Caki2 (cell line): ENCODE data around the gene PIM3. TPM values are rescaled to one million over a fixed set of nuclear protein-coding genes. Genes with fewer than 3 reads are reported as not detected.

Experiments used
- DNase-seq: peaks from one replicate; pipeline ENCODE4 v3.0.0-alpha.2; 2015; ENCODE audit warnings: low read depth
- in situ Hi-C: cut with HindIII; loops from 2 replicates; pipeline ENCODE4 v1.10.0; 2016; ENCODE audit warnings: low sequenced_read_pairs, low pct_unique_long_range_greater_than_20kb, mixed read lengths
- total RNA-seq: library from RNA; depleted of rRNA; stranded (reverse); fragments of >200 nt; shearing (Covaris generic); gene quantifications from 2 replicates; pipeline ENCODE4 v1.2.3, GENCODE V29; 2014; ENCODE audit warnings: low replicate concordance

PIM3 gene
- total RNA-seq, 1 experiment from 2014 or later, result 142 TPM

DNA sequence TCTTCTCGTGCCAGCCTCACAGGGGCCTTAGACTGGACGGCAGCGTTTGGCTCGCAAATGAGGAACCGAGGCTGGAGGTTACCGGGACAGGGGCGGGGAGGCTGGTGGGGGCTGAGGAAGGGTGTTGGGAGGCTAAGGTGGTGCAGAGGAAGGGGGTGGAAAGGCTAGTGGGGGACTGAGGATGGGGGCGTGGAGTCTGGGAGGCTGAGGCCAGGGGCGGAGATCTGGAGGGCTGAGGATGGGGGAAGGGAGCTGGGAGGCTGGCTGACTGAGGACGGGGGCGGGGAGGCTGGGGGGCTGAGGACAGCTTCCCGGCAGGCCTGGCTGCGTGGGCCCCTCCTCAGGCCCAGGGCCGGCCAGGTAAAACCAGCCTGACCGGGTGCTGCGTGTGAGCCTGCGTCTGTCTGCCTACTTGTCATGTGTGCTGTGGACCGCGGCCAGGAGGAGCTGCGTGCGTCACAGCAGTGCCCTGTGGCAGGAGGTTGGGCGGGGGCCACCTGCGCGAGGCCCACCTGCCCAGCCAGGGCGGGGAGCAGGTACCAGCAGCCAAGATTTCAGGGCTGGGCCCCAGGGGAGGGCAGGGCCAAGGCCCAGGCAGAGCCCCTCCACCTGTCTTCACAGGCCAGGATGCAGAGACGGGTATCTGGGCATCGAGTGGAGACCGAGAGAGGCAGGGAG lies 9.4 kb upstream of the PIM3 start:
- DNase-seq, result peak; percentile 67
- in situ Hi-C loops, result no loop called here

DNA sequence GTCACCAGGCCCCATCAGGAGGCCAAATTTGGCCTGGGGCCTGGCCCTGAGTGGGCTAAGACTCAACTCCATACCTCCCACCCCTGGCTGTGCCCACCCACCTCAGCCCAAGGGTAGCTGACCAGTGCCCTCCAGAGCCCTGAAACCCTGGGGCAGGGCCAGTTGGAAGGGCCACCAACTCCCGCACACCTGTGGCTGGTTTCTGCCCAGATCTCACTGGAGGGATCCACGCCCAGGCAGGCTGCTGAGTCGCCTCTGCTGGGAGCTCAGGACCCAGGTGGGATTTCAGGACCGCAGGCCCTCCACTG lies 8.9 kb upstream of the PIM3 start:
- in situ Hi-C loops, result no loop called here
- no peak for DNase-seq

DNA sequence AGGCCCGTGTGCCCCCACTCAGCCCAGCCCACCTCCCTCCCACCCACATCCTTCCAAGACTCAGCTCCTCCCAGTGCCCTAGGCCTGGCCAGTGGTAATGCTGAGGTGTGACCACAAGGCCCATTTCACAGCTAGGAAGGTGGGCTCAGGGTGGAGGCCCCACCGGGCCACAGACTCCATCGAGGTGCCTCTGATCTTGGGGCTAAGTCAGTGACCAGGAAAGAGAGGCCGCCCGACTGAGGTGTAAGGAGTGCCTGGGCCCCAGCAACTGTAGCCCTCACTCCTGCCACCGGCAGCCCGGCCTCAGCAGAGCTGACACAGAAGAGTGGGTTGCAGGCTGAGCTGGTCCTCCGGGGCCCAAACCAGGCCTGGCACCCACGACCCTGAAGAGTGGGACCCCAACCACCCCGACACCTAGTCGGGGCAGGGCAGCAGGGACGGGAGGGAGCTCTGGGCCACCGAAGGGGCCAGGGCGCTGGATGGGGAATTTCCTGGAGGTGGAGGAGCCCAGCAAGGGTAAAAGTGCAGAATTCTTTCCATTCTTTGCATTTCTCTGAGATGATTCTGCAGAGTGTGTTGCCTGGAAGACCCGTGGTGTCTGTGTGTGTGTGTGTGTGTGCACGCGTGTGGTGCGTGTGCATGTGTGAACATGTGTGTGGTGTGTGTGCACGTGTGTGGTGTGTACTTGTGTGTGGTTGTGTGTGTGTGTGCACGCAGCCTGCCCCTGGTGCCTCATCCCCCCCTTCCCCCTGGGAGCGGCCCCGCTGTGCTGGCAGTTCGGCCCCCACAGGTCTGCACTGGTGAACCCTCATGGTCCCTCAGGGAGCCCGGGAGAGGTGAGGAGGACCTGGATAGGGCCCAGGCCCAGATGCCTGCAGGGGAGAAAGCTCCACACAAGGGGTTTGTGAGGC lies 8.3 kb upstream of the PIM3 start:
- in situ Hi-C loops, result no loop called here
- DNase-seq, result peak; percentile 77

DNA sequence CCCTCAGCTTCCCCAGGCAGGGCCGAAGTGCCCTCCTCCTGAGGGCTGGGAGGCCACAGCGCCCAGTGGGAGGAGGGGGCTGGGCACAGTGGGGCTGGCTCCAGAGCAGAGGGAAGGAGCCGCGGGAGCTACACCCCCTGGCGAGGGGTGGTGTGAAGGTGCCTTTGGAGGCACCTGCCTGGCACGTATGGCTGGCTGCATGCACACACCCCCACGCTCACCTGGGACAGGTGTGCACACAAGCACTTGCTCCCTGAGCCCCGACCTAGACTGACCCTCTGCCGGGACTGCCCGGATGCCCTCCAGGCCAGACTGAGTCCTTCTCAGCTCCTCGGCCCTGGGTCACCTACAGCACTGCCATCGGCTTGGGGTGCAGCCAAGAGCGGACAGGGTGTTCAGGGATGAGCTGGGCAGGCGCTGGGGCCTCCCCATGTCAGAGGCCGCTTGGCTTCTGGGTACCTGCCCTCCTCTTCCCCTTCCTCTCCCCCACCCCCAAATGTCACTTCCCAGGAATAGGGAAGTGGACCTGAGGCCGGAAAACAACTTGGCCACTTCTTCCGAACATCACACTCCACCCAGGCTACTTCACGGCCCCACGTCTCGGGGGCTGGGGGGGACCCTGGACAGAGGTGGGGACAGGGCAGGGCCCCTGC lies 7.4 kb upstream of the PIM3 start:
- no peak for DNase-seq
- in situ Hi-C loops, result no loop called here

DNA sequence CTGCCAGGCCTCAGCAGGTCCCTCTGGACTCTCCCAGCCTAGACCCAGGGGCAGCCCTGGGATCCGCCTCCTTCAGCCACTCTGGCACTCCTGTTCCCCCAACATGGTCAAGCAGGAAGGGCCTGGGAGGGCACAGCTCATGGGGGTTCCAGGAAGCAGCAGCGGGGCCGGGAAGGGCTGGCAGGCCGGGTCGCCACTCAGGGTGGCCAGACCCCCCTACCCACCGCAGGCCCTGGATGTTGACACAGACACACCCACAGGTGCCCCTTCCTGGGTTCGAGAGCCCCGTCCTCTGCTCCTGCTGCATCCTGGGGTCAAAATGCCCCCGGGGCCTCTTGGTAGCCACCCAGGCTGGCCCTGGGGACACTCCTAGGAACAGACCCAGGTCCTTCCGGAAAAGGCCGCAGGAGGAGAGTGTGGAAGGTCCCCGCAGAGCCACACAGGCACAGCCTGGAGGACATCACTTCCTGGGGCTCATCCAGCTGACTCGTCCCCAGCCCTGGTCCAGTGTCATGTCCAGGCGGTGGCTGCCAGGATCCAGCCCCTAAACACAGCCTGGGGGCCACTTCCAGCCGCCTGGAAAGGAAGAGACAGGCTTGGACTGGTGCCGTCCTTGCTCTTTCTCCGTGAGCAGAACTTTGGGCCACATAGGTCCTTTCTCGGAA lies 6.8 kb upstream of the PIM3 start:
- DNase-seq, result no peak
- in situ Hi-C loops, result no loop called here

DNA sequence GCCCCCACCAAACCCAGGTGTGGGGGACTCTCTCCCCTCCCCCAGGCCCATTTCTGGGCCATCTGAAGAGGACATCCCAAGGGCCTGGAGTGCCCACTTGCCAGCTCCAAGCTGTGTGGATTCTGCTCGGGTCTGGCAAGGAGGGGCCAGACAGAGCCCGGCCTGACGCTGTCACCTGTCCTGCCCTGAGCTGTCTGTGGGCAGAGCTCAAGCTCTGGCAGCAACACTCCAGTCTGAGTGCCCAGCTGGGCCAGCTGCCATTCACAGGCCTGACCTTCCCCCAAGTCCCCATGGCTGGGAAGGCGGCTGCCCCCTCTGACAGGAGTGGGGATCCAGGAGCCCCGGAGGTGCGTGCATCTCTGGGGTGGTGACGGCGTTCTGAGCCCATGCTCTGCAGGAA lies 6.2 kb upstream of the PIM3 start:
- in situ Hi-C loops, result no loop called here
- no peak for DNase-seq

DNA sequence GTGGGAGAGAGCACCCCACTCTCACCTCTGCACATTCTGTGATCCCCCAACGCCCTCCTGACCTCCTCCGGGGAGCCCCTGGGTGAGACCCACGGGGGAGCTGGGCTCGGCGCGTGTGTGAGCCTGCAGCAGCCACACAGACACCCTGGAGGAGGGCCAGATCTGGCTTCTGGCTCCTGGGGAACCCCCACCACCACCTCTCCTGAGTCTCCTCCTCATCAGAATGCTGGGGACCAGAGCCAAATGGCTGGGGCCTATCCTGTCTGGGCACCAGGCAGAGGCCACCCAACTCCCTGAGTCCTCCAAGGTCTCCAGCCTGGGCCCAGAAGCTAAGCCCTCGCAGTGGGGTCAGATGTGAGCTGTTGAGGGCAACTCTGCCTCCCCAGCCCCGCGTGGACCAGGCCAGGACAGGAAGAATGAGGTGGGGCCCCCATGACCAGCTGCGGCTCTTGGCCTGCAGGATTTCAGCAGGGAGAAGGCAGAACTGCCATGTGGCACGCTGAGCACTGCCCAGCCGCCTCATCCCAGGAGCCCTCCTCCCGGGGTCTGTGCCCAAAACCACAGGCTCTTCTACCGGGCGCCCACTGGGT lies 5.5 kb upstream of the PIM3 start:
- in situ Hi-C loops, result no loop called here

DNA sequence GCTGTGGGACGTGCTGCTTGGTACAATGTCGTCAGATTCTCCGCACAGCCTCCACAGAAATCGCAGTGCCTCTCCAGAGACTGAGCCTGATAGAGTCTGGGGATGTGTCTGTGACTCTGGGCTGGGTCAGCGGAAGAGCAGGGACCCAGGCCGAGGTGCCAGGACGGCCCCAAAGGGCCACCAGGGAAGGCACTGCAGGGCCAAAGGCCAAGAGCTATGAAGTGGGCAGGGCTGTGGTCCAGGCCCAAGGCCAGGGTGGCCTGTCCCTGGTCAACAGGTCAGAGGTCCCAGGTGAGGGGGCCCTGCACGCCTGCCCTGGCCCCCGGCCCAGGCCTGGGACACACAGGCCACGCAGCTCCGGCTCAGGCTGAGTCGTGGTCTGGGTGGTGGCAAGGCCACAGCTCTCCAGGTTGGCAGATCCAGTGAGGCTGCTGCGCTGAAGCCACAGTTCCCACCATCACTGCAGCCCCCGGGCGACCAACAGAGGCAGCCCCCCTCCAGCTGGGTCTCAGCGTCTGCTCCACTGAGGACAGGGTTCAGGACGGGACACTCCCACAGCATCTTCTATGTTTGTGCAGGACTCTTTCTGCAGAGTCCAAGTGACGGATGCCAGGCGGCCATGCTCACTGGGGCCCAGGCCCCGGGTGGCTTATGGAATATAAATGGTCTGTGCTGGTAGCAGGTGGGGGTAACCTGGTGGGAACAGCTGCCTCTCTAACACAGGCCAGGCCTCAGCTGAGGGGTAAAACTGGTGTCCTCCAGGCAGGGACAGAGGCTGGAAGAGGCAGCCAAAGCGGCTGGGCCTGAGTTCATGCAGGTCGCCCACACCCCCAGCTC lies 4.8 kb upstream of the PIM3 start:
- in situ Hi-C loops, result no loop called here
- no peak for DNase-seq

More for the DNA sequence above, 5.5 kb upstream of the PIM3 start:
- no peak for DNase-seq

DNA sequence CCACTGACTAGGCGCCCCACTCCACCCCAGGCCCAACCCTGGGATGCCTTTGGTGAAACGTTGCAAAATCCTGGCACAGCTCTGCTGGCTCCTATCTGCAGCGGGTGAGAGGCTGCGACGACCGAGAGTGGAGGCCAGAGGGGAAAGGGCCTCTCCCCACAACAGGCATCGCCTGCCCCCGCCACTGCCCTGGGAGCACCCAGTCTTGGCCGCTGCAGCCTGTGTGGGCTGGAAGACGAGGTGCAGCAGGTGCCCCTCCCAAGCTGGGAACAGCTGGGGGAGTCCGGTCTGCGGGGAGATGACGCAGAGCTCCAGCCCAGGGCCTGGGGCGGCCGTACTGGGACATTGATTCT lies 4.2 kb upstream of the PIM3 start:
- in situ Hi-C loops, result no loop called here
- no peak for DNase-seq

DNA sequence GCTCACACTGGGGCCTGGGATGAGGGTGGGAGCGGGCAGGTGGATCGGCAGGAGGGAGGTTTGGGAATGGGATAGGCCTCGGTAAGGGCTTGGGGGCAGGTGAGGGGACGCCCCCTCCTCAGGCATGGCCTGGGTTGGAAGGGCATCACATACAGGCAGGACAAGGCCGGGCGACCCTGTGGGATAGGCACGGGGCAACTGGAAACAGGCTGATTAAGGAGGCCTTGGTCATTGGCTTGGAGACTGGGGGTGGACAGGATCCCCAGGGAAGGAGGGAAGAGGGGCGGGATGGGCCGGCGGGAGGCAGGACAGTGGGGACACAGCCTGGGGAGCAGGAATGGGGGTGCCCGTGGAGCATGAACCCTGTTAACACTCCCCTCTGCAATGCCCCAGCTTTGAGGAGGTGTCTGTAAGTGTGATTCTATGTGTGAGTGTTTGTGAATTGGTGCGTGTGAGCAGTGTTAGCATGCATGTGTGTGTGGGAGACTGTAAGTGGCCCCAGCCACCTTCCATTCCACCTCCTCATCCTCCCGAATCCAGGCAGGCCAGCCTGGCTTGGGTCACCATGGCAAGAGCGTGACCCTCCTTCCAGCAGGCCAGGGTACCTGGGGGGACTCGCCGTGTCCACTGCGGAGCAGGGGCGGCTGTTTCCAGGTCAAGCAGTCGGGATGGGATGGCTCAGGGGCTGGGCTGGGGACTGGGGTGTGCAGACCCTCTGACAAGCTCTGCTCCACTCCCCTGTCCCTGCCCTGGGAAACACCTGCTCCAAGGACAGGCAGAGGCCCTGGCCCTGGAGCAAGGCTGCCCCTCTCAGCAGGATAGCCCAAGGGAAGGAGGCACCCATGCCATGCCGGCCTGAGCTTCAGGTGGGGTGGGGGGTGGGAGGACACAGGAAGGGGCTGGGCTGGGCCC lies 3.4 kb upstream of the PIM3 start:
- no peak for DNase-seq
- in situ Hi-C loops, result no loop called here

DNA sequence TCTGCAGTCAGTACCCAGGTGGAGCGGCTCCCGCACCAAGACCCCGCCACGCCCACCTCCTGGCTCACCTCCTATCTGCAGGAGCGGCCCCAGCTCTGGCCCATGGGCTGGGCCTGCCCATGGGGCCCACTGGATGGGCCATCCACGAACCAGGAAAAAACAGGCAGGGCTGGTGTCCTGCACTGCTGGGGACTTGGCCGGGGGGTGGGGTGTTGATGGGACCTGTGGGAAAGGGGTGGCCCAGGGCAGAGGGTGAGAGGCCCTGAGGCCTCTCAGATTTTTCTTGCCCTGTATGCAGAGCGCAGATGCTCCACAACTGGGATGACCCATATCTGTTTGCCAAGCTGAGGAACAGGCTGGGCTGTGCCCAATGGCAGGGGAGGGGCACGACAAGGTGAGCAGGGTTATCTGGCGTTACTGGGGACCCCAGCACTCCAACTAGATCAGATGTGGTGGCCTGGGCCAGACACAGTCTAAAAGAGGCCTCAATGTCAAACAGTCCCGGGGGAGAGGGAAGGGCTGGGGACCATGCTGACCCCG lies 2.7 kb upstream of the PIM3 start:
- no peak for DNase-seq
- in situ Hi-C loops, result no loop called here

DNA sequence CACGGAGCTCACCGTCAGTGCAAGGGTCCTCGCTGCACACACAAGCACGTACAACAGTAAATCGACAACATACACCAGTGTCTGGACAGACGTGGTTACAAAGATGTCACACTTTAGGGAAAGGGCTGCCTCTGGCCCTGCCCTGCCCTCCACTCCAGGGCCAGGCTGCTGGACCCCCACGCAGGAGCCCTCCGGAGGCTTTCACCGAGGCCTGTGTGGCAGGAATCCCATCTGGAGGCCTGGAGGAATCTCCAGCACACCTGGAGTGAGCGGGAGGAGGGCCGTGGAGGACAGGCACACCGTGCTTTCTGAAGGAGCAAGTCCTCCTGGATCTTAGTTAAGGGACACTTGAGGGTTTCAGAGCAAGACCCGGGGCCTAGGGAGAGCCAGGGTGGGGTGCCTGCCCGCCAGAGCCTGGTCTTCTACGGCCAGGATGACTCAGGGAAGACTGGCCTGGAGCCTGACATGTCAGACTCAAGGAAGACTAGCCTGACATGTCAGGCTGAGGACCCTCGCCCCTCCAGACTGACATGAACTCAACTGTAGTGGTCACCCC lies 2.1 kb upstream of the PIM3 start:
- DNase-seq, result no peak
- in situ Hi-C loops, result no loop called here

DNA sequence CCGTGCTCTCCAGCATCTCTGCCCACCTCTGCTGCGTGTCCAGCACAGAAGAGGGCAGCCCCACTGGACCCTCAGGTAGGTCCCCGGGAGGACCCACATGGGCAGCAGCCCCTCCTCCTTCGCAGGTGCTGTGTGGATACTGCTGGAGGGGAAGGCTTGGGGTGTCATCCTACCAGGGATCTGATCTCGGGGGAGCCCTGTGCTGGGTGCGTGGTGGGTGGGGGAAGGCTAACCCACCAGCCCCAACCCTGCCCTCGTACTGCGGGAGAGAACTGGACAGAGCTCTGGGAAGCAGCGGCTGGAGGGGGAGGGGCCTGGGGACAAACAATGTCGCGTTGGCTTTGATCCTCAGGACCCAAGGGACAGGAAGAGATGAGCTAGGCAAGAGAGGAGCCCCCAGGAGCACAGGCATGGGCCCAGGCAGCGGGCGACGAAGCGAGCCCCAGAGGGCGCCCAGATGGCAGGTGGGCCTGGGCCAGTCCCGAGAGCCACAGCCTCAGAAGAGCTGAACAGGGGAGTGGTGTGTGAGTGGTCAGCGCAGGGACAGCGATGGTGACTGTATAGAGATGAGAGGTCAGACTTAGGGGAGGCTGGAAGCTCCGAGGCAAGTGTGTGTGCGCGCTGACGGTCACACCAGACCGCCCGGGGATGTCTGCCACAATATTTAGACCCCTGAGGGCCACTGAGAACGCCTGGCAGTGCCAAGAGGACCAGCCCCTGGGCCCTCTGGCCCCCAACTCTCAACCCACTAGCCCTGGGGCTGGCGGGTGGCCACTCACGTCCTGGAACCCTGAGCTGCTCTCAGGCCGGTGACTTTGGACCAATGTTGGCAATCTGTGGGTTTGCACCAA lies 1.4 kb upstream of the PIM3 start:
- in situ Hi-C loops, result no loop called here
- no peak for DNase-seq

DNA sequence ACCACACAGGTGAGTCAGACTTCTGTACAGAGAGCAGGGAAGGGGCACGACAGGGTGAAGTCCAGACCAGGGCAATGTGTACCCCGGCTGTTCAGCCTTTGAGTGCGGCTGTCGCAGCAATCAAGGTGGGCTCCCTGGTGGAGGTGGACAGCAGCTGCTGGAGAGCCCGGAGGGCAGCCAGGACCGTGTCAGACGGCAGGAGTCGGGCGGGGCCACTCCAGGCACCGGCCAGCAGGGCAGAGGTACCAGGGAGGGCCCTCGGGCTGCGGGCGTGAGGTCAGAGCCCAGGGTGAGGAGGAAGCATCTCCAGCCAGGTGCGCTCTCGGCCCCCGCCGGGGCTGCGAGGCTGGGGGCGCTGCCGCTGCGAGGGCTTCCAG lies 802 bp upstream of the PIM3 start:
- no peak for DNase-seq
- in situ Hi-C loops, result no loop called here

DNA sequence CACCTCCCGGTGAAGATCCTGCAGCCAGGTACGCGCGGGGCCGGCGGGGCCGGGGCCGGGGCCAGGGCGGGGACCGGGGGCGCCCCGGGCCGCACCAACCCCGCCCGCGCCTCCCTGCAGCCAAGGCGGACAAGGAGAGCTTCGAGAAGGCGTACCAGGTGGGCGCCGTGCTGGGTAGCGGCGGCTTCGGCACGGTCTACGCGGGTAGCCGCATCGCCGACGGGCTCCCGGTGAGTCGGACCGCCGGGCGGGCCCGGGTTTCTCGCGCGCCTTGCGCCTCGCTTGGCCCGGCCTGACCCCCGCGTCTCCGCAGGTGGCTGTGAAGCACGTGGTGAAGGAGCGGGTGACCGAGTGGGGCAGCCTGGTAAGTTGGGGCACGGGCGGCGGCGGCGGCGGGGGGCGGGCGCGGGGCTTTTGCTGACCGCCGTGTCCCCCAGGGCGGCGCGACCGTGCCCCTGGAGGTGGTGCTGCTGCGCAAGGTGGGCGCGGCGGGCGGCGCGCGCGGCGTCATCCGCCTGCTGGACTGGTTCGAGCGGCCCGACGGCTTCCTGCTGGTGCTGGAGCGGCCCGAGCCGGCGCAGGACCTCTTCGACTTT lies 531 bp downstream of the PIM3 start:
- no peak for DNase-seq
- in situ Hi-C loops, result no loop called here
